Omental fat pad (tissue), 4 donors: ENCODE data around the gene COX5A. TPM values are rescaled to one million over a fixed set of nuclear protein-coding genes. Genes with fewer than 3 reads are reported as not detected.
A peak's percentile ranks its signal among the peaks of the same experiment; 100 is the strongest.

Source experiments
- ATAC-seq: fragments of 150-250 bp; one replicate; pipeline ENCODE4 v1.9.1; 2016; ENCODE audit warnings: mild to moderate bottlenecking, moderate library complexity; ENCODE audit not compliant: low FRiP score
- DNase-seq: peaks from one replicate; pipeline ENCODE4 v3.0.0-alpha.2; 2019; ENCODE audit warnings: low spot score
- total RNA-seq, 4 donors: library from RNA; depleted of rRNA; stranded (reverse); fragments of >200 nt; gene quantifications; one replicate each; pipeline ENCODE4 v1.1.0, GENCODE V29; 2016
- TF ChIP-seq, protein P1 (sequence below), 3 donors: fragments of 450-650 bp; IDR thresholded peaks; one replicate each; pipeline ENCODE4 v1.5.1; 2016 to 2017; ENCODE audit warnings: antibody characterized with exemption in 3 of 3, mild to moderate bottlenecking in 3 of 3, moderate library complexity in 2 of 3

The COX5A gene
- total RNA-seq, result 100 to 1,000 TPM in 1 of 4 donors, 10 to 100 TPM in 3; 47.6 to 103 (median 69.7) TPM

DNA sequence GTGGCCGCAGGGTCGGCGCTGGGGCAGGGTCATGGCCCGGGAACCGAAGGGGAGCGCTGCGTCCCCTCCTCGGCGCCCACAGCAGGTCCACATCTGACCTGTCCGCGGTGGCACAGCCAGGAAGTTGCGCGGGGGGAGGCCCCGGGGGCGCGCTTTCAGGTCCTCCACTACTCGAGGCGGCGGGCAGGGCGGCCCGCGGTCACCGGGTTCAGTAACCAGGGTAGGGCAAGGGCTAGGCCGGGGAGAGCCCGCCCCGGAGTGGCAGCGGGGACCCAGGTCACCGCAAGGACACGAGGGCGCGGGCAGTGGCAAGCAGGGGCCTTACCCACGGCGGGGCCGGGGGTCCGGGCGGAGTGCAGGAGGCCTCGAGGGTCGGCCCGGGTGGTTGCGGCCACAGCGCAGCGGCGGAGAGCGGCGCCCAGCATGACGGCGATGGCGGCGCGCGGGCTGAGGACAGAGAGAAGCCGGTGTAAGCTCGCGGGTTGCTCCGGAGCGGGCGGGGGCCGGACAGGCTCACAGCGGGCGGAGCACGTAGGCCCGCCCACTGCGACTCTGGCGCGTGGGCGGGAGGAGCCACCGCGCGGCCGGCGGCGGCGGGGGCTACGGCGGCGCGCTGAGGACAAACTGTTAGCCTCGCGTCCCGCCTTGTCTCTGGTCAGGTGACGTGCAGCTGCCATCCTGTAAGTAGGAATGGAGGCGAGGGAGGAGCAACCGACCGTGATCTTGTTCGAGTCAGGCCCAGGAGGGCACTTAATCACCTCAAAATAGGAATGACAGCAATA lies at the start of gene COX5A:
COX5A (minus strand) TSS at position 484 of the 782 bp plus-strand sequence; CDS start at position 425, 59 bp downstream.
- ATAC-seq, result peak; percentile 99
- TF ChIP-seq, protein P1, sequence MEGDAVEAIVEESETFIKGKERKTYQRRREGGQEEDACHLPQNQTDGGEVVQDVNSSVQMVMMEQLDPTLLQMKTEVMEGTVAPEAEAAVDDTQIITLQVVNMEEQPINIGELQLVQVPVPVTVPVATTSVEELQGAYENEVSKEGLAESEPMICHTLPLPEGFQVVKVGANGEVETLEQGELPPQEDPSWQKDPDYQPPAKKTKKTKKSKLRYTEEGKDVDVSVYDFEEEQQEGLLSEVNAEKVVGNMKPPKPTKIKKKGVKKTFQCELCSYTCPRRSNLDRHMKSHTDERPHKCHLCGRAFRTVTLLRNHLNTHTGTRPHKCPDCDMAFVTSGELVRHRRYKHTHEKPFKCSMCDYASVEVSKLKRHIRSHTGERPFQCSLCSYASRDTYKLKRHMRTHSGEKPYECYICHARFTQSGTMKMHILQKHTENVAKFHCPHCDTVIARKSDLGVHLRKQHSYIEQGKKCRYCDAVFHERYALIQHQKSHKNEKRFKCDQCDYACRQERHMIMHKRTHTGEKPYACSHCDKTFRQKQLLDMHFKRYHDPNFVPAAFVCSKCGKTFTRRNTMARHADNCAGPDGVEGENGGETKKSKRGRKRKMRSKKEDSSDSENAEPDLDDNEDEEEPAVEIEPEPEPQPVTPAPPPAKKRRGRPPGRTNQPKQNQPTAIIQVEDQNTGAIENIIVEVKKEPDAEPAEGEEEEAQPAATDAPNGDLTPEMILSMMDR (IDR thresholded peaks at IDR 0.05), result no peak
- DNase-seq, result peak; percentile 66

DNA sequence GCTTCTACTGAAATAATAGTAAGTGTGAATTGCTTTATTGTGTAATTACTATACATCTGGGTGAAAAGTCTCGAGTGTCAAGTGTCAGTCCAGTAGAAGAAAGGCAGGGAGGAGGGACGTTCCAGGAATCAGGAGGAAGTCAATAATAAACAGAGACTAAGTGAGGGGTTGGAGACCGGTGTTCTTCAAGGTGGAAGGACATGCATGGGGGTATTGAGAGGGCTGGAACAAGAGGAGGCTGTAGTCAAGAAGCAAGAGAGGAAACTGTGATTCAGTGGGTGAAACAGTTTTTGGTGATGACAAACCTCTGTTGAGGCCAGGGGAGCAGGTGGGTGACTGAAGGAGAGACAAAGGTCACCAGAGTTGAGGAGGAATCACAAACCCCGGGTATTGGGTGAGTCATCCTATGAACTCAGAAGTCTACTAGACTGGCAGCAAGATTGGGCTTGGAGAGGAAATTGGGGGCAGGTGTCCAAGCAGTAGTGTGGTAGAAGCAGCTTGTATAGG lies 45.9 kb upstream of the COX5A start:
- no peak for ATAC-seq
- DNase-seq, result no peak
- TF ChIP-seq, protein P1 (IDR thresholded peaks at IDR 0.05), result no peak

DNA sequence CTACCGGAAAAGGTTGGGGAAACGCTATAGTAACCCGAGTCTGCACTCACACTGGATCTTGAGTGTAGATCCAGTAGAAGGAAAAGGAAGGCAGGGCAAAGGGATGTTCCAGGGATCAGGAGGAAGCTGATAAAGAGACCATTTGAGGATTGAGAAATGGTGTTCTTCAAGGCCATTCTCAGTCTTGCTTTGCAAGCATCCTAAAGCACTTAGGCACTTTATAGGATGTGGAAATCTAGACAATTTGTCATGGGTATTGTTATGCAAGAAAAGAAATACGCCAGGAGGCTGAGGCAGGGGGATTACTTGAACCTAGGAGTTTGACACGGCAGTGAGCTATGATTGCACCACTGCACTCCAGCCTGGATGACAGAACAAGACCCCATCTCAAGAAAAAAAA lies 44.3 kb upstream of the COX5A start:
- TF ChIP-seq, protein P1 (IDR thresholded peaks at IDR 0.05), result no peak
- ATAC-seq (no peak), DNase-seq (no peak)

DNA sequence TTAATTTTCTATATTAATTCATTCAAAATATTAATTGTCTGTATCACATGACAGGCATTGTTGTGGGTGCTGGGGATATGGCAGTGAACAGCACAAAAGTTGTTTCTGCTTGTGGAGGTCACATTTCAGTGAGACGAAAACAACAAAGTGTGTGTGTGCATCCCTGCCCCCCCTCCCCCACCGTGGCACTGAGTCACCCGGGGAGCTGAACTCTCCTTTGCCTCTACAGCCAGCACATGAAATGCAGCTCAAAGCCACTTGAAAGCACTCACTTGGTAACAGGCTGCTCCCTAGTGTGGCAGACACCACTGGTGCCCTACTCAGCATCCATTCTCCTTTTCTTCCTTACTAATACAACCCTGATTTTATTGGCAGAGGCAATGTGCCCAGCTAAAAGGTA lies 40.6 kb upstream of the COX5A start:
- no peak for DNase-seq
- TF ChIP-seq, protein P1 (IDR thresholded peaks at IDR 0.05), result no peak
- no peak for ATAC-seq

DNA sequence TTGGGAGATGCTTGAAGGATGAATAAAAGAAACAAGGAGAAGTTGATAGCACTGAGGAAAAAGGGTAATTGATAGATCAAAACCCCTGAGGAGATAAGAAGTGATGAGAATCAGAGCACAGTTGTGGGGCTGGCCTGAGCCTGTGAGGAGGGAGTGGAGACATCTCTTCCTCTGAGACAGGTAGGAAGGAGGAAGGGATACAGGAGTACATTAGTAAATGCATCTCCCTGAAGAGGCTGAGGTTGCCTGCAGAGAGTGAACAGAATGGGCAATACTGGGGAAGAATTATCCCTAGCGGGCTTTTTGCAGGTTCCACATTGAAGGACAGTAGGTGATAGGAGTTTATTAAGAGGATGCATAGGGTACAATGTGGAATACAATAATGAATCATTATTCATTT lies 40.2 kb upstream of the COX5A start:
- DNase-seq (no peak), ATAC-seq (no peak)
- TF ChIP-seq, protein P1 (IDR thresholded peaks at IDR 0.05), result no peak

DNA sequence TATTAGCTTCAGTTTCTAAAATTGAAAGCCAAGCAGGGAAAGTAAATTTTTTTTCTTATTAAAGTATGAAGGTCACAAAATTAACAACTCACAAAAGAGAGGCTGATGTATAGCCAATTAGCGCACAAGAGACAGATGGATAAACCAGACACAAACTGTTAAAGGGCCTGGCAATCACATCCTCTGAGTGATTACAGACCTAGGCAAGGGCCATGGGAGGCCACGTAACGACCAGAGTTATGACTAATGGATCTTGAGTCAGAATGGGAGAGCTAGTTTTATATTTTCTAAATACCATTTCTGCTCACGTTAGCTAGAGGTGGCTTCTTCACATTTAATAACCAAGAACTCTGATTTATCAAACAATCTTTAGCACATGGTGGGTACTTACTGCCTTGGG lies 39.7 kb upstream of the COX5A start:
- TF ChIP-seq, protein P1 (IDR thresholded peaks at IDR 0.05), result no peak
- no peak for DNase-seq
- ATAC-seq, result no peak

DNA sequence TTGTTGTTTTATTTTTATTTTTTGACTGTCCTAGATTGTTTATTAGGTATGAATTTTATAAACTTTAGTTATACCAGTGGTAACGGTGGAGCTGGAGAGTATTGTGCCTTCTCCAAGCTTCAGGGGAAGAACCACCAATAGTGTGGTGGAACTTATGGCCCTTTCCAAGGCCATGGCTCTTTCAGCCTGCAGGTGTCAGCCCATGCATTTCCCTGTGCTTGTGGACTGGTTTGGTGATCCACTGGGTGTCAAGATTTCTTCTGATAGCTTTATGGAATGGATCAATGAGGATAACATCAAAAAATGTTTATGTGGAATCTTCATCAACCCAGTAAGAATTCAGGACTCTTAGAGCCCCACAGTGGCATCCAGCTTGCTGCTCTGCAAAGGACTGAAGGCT lies 38.3 kb upstream of the COX5A start:
- ATAC-seq, result no peak
- no peak for DNase-seq
- TF ChIP-seq, protein P1 (IDR thresholded peaks at IDR 0.05), result no peak
